ENCODE measurements around the gene TMEM200B.
"Not testable (repeated sequence)": the region's sequence is repeated elsewhere in the genome, so short reads cannot be mapped to it uniquely, and the experiment has no call there.

TMEM200B gene

DNA sequence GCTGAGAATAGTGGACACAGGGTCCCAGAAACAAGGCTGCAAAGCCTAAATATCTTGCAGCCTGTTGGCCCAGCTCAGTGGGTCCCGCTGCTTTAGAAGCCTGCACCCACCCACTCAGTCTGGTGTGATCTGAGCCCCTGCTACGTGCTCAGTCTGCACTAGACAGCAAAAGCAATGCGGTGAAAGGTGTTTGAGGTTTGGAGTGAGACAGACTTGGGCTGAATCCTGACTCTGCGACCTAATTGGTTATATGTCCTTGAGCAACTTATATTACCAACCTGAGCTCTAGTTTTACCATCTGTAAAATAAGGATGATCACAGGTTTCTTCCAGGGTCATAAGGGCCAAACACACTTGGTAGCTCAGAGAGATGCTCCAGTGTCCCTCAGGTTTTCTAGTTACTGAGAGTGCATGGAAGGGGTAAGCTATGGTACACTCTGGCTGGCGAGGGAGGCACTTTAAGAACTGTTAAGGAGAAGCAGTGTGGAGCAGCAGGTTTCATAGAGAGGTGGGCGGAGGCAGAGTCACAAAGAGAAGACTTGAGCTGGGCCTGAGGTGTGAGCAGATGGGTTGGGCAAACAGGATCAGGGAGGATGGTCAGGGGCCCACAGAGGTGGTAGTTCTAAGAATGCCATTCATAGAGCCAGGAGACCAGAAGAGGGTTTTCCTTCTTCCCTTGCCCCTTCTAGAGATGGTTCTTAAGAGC, 10.1 kb downstream of the TMEM200B start:
- in situ Hi-C loops (cut with MboI; ENCODE audit: low sequenced_read_pairs), result no loop called here

DNA sequence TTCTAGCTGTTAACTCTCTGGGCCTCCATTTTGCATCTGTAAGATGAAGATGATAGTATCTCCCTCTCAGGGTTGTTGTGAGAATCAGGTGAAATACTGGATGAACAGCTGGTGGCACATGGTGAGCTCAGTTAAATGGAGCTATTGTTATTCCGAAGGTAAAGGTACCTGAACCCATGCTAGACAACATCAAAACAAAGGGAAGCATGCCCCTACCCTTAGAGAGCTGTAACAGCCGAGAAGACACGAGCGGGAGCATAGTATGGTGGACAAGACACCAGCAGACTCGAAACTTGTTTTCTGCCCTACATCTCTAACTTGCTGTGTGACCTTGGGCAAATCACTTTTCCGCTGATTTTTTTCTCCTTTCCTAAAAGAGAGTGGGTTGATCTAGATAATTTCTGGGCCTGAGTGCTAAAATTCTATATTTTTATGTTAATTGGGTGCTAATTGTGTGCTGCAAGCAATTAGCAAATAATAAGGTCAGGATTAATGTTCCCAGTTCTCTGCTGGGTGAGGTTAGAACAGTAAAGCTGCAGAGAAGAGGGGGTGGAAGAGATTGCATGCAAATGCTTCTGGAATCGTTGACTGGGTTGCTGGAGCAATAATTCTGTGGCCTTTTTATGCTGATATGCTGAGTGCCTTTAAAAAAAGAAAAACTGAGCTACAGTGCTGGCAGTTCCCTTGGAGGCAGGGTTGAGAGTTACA, 10.8 kb downstream of the TMEM200B start:
- in situ Hi-C loops (cut with MboI; ENCODE audit: low sequenced_read_pairs), result no loop called here

DNA sequence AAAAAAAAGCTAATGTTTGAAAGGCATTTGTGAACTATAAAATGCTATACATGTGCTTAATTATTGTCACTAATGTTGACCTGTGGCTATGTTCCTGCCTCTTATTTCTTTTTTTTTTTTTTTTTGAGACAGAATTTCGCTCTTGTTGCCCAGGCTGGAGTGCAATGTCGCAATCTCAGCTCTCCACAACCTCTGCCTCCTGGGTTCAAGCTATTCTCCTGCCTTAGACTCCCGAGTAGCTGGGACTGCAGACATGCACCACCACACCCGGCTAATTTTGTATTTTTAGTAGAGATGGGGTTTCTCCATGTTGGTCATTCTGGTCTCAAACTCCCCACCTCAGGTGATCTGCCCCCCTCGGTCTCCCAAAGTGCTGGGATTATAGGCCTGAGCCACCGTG, 15.7 kb downstream of the TMEM200B start:
- in situ Hi-C loops (cut with MboI; ENCODE audit: low sequenced_read_pairs), result not testable (repeated sequence)

DNA sequence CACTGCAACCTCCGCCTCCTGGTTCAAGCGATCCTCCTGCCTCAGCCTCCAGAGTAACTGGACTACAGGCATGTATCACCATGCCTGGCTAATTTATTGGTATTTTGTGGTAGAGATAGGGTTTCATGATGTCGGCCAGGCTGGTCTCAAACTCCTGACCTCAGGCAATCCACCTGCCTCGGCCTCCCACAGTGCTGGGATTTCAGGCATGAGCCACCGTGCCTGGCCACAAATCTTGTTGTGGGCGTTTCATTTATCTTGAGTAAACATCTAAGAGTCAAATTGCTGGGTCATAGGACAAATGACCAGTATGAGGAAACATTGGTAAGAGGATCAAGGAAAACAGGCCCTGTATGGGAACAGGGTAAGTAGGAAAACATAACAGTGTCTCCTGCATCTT, 17.9 kb downstream of the TMEM200B start:
- in situ Hi-C loops (cut with MboI; ENCODE audit: low sequenced_read_pairs), result no loop called here

DNA sequence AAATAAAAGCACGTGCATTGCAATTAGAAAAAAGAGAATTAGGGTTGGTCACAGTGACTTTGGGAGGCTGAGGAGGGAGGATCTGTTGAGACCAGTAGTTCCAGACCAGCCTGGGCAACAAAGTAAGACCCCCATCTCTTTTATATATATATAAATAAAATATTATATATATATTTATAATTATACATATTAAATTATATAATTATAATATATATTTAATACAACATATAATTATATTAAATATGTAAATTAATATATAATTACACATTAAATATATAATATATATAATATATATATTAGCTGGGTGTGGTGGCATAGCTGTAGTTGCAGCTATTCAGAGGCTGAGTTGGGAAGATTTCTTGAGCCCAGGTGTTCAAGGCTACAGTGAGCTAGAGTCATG, 23.2 kb downstream of the TMEM200B start:
- in situ Hi-C loops (cut with MboI; ENCODE audit: low sequenced_read_pairs), result no loop called here

DNA sequence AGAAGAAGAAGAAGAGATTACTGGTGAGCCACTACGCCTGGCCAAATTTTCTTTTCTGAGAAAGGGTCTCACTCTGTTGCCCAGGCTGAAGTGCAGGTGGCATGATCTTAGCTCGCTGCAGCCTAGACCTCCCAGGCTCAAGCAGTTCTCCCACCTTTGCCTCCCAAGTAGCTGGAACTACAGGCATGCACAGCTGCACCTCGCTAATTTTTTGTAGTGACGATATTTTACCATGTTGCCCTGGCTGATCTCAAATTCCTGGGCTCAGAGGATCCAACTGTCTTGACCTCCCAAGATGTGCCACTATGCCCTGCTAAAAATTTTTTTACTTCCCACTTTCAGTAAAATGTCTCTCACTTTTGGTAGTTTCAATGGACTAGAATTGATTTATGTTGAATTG, 24.4 kb downstream of the TMEM200B start:
- in situ Hi-C loops (cut with MboI; ENCODE audit: low sequenced_read_pairs), result no loop called here

DNA sequence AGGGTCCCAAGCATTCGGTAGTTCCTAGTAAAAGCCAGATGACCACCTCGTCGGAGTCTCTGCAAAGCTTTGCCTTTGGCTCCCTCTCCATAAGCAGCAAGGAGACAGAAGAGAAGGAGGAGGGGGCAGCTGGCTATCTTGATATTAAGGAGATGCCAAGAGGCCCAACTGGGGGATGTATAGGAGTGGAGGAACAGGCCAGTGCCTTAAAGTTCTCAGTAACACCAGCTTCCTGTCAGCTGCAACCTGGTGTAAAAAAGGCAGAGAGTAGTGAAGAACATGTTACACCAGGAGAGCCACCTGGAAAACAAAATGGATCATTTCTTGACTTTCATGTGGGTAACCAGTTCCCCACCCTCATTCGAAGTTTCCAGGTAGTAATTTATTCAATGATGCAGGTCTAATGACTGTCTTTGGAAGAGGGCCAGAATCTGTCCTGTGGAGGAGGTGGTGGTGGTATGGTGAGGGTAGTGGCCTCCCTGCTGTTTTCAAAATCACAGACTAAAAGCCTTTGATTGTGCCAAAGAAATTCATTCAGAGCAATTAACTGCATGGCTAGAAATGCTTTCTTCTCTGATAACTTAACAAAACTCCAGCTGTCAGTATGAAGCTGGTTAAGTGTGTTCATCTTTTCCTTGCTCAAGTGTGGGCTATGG, 27.3 kb downstream of the TMEM200B start:
- in situ Hi-C loops (cut with MboI; ENCODE audit: low sequenced_read_pairs), result no loop called here

DNA sequence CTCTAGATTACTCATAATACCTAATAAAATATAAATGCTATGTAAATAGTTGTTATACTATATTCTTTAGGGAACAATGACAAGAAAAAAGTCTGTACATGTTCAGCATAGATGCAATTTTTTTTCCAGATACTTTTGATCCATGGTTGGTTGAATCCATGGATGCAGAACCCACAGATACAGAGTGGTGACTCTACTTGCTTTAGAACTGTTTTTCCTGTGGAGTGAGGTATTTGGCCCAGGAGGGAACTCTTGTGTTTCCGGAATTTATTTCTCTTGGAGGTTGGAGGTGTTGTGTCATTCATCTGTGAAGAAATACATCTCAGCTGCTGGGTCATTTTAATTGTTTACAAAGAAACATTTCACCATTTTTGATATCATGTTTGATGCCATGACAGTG, 28.7 kb downstream of the TMEM200B start:
- in situ Hi-C loops (cut with MboI; ENCODE audit: low sequenced_read_pairs), result no loop called here

DNA sequence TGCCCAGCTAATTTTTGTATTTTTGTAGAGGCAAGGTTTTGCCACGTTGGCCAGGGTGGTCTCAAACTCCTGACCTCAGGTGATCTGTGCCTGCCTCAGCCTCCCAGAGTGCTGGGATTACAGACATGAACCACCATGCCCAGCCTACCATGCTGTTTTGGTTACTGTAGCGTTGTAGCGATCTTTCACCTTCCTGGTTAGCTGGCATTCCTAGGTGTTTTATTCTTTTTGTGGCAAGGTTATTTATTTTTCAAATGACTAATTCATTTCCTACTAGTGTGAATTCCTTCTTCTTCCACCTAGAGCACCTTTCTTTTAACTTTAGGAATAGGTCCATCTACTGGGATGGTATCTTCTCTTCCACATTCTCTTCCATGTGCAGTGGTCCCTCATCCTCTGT, 29.3 kb downstream of the TMEM200B start:
- in situ Hi-C loops (cut with MboI; ENCODE audit: low sequenced_read_pairs), result no loop called here

DNA sequence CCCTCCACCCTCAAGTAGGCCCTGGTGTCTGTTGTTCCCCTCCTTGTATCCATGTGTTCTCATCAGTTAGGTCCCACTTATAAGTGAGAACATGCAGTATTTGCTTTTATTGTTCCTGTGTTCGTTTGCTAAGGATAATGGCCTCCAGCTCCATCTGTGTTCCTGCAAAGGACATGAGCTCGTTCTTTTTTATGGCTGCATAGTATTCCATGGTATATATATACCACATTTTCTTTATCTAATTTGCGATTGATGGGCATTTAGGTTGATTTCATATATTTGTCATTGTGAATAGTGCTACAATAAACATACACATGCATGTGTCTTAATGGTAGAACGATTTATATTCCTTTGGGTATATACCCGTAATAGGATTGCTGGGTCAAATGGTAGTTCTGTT, 31.0 kb downstream of the TMEM200B start:
- in situ Hi-C loops (cut with MboI; ENCODE audit: low sequenced_read_pairs), result not testable (repeated sequence)

DNA sequence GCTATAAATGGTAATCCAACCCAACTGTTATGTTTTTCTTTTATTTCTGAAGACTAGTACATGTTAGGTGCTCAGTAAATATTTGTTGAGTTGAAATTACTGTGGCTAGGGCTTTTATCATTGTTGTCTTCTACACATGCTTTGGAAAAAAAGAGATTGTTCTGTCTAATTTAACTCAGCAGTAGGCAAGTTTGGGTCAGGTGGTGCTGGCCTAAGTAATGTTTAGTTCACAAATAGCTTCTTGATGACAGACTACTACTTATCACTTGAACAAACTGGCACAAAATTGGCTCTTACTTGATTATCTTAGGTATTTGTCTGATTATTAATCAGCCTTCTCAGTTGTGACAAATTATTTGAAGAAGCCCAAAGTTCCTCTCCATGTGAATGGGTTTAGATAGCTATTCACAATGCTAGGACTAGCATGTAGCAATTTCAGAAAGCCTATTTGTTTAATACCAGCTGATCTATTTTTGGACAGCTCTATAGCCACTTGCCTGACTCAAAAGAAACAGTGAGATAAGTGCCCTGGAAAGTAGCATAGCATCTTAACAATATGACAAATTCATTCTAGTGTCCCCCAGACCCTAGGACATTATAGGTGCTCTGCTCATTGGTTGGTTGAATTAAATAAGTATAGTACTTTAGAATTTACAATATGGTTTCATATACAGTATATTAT, 32.6 kb downstream of the TMEM200B start:
- in situ Hi-C loops (cut with MboI; ENCODE audit: low sequenced_read_pairs), result no loop called here

DNA sequence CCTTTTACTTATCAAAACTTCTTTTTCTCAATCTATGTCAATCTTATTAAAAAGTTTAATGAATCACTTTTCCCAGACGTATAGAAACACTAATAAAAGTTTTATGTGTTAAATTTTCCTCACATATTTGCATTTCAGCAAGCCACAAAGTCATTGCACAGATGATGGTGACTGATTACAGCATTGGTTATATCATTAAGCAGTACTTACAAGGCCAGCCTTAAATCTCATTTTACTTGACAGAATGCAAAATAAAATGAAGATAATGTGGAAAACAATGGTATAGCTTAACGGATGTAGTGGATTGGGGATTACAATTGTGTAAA, 39.5 kb downstream of the TMEM200B start:
- in situ Hi-C loops (cut with MboI; ENCODE audit: low sequenced_read_pairs), result no loop called here

DNA sequence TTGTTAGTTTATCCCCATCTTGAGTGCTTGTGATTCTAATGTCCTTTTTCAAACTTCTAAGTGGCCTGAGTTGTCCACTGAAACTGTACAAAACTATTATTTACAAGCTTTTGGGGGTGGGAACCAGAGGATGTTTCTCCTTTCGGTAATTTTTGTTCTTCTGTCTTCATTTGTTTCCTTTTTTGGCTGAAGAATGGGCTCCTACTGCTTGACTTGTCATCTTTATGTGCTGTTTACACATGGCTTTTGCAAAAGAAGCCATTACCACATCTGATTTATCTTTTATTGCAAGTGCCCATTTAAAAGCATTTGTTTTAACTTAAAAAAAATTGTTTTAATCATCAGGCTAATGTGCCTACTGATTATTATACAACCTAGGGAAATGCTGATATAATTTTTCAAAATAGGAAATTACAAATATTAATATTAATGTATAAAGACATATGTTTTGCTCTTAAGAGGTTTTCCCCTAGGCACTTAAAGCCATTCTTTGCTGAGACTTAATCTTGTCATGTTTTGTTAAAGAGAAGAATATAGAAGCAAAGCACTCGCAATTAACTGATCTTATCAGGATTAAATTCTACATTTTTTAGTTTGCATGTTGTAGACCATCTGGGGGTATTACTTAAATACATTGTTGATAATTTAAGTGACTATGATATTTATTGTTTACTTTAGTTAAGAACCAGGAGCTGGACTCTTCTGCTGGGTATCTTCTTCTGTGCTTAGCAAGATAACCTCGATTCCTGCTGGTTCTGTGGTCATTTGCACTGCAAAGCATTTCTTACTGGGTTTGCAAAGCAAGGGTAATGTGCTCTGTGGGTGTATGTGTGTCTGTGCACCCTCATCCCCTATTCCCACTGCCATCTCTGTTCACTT, 40.1 kb downstream of the TMEM200B start:
- in situ Hi-C loops (cut with MboI; ENCODE audit: low sequenced_read_pairs), result no loop called here

DNA sequence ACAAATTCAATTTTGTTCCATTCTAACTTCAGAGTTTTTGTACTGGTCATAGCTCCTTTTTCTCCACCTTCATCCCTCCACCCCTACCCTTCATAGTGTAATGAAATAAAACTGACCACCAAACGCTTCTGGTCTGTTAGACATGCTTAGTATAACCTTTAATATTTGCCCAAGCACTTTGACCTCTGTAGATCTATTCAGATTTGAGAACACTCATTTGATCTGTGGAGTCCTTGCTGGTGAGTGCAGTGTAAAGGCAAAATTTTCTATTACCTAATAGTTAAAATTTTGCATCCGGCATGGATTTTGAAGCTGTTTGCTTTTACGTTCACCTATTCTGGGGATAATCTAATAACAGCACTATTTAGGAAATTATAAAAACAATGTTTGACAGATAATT, 41.2 kb downstream of the TMEM200B start:
- in situ Hi-C loops (cut with MboI; ENCODE audit: low sequenced_read_pairs), result no loop called here

DNA sequence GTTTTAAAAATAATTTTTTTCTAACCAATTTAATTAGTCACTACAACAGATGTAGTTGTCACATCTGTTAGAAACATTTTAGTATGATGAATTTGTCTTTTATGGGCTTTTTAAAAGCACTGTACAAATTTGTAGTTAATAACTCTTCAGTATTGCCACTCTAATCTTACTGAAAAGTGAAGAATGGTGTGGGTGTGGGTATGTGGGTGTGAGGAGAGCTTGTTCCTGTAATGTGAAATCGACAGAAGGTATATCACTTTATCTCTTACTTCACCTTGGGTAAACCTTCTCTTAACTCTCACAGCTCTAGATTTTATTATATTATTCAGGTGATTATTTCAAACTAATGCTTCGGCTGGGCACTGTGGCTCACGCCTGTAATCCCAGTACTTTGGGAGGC, 42.5 kb downstream of the TMEM200B start:
- in situ Hi-C loops (cut with MboI; ENCODE audit: low sequenced_read_pairs), result no loop called here

DNA sequence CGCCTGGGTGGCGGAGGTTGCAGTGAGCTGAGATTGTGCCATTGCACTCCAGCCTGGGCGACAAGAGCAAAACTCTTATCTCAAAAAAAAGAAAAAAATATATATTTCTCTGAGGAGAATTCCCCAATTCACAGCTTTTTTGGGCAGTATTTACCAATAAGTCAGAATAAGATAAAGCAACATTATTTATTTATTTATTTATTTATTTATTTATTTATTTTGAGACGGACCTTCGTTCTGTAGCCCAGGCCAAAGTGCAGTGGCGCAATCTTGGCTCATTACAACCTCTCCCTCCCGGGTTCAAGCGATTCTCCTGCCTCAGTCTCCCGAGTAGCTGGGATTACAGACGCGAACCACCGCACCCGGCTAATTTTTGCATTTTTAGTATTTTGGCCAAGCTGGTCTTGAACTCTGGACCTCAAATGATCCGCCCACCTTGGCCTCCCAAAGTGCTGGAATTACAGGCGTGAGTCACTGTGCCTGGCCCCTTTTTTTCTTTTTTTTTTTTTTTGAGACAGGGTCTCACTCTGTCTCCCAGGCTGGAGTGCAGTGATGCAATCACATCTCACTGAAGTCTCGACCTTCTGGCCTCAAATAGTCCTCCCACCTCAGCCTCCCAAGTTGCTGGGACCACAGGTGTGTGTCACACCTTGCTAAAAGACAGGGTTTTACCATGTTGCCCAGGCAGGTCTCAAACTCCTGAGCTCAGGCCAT, 43.6 kb downstream of the TMEM200B start:
- in situ Hi-C loops (cut with MboI; ENCODE audit: low sequenced_read_pairs), result not testable (repeated sequence)

DNA sequence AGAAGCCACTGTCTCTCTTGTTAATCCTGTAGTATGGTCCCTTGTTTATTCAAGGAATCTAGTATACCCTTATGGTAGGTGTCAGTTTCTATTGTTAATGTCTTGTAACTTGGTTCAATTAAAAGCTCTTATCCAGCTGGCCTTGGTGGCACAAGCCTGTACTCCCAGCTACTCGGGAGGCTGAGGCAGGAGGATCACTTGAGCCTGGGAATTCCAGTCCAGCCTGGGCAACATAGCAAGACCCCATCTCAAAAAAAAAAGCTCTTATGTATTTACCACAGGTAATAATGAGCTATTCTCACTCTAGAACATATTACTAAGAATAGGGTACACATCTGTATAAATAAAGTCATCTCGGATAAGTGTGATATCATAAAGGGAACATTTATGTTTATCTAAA, 46.5 kb downstream of the TMEM200B start:
- in situ Hi-C loops (cut with MboI; ENCODE audit: low sequenced_read_pairs), result no loop called here
